GM20000 (cell line): Measurements from ENCODE around the gene COX7B.
"Not testable (repeated sequence)": the region's sequence is repeated elsewhere in the genome, so short reads cannot be mapped to it uniquely, and the experiment has no call there.

ENCODE experiments used
- DNase-seq: peaks from one replicate; pipeline ENCODE4 v3.0.0; 2012; ENCODE audit warnings: low spot score
- CTCF ChIP-seq: IDR thresholded peaks from 2 replicates; pipeline ENCODE4 v1.5.1; 2012; ENCODE audit warnings: mild to moderate bottlenecking, control low read depth; ENCODE audit errors: extremely low read depth, missing control alignments

The COX7B gene

GRCh38 chrX:77901506-77901905, 2.2 kb downstream of the COX7B start:
- no peak for DNase-seq
- TF ChIP-seq CTCF = no peak

- no peak for TF ChIP-seq CTCF
- DNase-seq = peak; percentile 77
Observed at GRCh38 chrX:77910108-77910840, 11.0 kb downstream of the COX7B start, which contains the start of gene ATP7A. Gene ATP7A, plus strand, starts transcription at chrX:77910693. Its CDS starts 60,949 bp downstream, at chrX:77971642.

GRCh38 chrX:77917294-77917933, 18.1 kb downstream of the COX7B start:
- TF ChIP-seq CTCF = no peak
- no peak for DNase-seq

- no peak for TF ChIP-seq CTCF
- no peak for DNase-seq
Observed at GRCh38 chrX:77918568-77918967, 19.3 kb downstream of the COX7B start.

GRCh38 chrX:77919370-77919769, 20.1 kb downstream of the COX7B start:
- not testable (repeated sequence) for DNase-seq

- TF ChIP-seq CTCF = no peak
- no peak for DNase-seq
Observed at GRCh38 chrX:77922787-77923186, 23.5 kb downstream of the COX7B start.

- DNase-seq = no peak
- no peak for TF ChIP-seq CTCF
Observed at GRCh38 chrX:77924320-77924859, 25.1 kb downstream of the COX7B start.
